Measurements from ENCODE around the gene TPI1. TPM values are rescaled to one million over a fixed set of nuclear protein-coding genes. Genes with fewer than 3 reads are reported as not detected.

The TPI1 gene
- total and polyA plus RNA-seq, 2 of the 8 experiments (the other 6 are each of a cell fraction or from before 2014, with no cell fraction given), result 910 to 3,018 TPM

GRCh38 chr12:6820166-6820565, 47.2 kb upstream of the TPI1 start:
- no peak overlapping the region for H3K27ac ChIP-seq (ENCODE audit: low read depth, low read length)
- H2BK12ac ChIP-seq (ENCODE audit: low read depth, low read length), result peak overlapping the region; percentile 50; the same call in 1 of the 2 replicates
- FAIRE-seq, result no peak
- H3K4me2 ChIP-seq (ENCODE audit: insufficient read depth in 1 of 2, low read depth in 2 of 2, low read length in 2 of 2), result peak overlapping the region; percentile 94; a peak in 1 of 4 replicates
- peak overlapping the region; percentile 30; the same call in 1 of the 2 replicates for H2BK5ac ChIP-seq (ENCODE audit: low read depth, low read length)
- H3K14ac ChIP-seq (ENCODE audit: insufficient read length), result no peak overlapping the region
- H3K79me2 ChIP-seq (ENCODE audit: control insufficient read depth in 1 of 2, insufficient read depth in 2 of 2, low read length in 2 of 2), result no peaks in the 10 kb centered on the region
- no peaks in the 10 kb centered on the region; the same call in 1 of the 2 replicates for H3K79me1 ChIP-seq (ENCODE audit: low read depth, low read length)
- peaks cover 4 to 51% (median 30%) of the 10 kb centered on the region in 4 experiments for H3K4me1 ChIP-seq (replicated peaks in 1 of 4; ENCODE audit: control insufficient read depth in 3 of 4, insufficient read depth in 4 of 4, low read length in 3 of 4)
- peaks cover 0 to 10% of the 10 kb centered on the region in 2 experiments for H4K20me1 ChIP-seq (replicated peaks in 1 of 2; ENCODE audit: control insufficient read depth in 1 of 2, insufficient read depth in 2 of 2, low read length in 2 of 2)
- peak overlapping the region; percentile 39 for H4K91ac ChIP-seq (replicated peaks; ENCODE audit: insufficient read length, low read length)
- H2BK20ac ChIP-seq (ENCODE audit: low read length), result peak overlapping the region; percentile 69; the same call in 1 of the 2 replicates
- no peak overlapping the region for H4K5ac ChIP-seq (ENCODE audit: insufficient read length, low read depth, low read length)
- H3K27me3 ChIP-seq (replicated peaks in 1 of 4; ENCODE audit: control insufficient read depth in 3 of 4, extremely low read depth in 1 of 4, insufficient read depth in 3 of 4, low read length in 3 of 4), result peaks cover 0 to 12% (median 9%) of the 10 kb centered on the region in 4 experiments; a peak in 6 of 7 replicates
- TF ChIP-seq KDM4A (IDR thresholded peaks at IDR 0.05; ENCODE audit: low read depth, low read length, severe bottlenecking) (no peak), TEAD4 (IDR thresholded peaks at IDR 0.05; ENCODE audit: low read depth, low read length) (no peak), BCL11A (IDR thresholded peaks at IDR 0.05; ENCODE audit: low read depth in 2 of 2, low read length in 2 of 2) (no peak), SRF (IDR thresholded peaks at IDR 0.05; ENCODE audit: low read depth, low read length) (no peak), BACH1 (IDR thresholded peaks at IDR 0.05; ENCODE audit: low read length) (no peak), MAX (IDR thresholded peaks at IDR 0.05) (no peak), SP4 (IDR thresholded peaks at IDR 0.05; ENCODE audit: low read length) (no peak), POLR2A (IDR thresholded peaks at IDR 0.05; ENCODE audit: control extremely low read depth in 1 of 2, low read depth in 2 of 2, low read length in 2 of 2) (no peak), SIN3A (conservative IDR thresholded peaks at IDR 0.05 in 1 of 2, IDR thresholded peaks at IDR 0.05 in 1 of 2; ENCODE audit: low read depth in 1 of 2, low read length in 2 of 2) (no peak), TAF7 (optimal IDR thresholded peaks at IDR 0.05; ENCODE audit: borderline replicate concordance, low read depth, low read length) (no peak)
- no peak overlapping the region for H3K9ac ChIP-seq (replicated peaks in 1 of 4; ENCODE audit: extremely low read depth in 1 of 4, low read depth in 3 of 4, low read length in 3 of 4)
- H3K23ac ChIP-seq (ENCODE audit: insufficient read length), result no peak overlapping the region
- POLR2A ChIA-PET (ENCODE audit: partially characterized antibody), result interaction anchor here (0.6 to 27.1 kb wide), 15 partner anchors 8 to 123 kb away, joined by 3 to 388 read pairs (median 4); partner anchors contain the start of genes C12orf57, CDCA3, GNB3 and MLF2
- H3K9me3 ChIP-seq (ENCODE audit: insufficient read depth in 2 of 2, low read depth in 1 of 2, low read length in 1 of 2), result peaks cover 0 to 2% of the 10 kb centered on the region in 2 experiments; a peak in 1 of 4 replicates
- H2BK120ac ChIP-seq (replicated peaks; ENCODE audit: low read depth, low read length), result no peak overlapping the region
- no peaks in the 10 kb centered on the region; a peak in 1 of 8 replicates for H3K36me3 ChIP-seq (ENCODE audit: control insufficient read depth in 2 of 4, insufficient read depth in 4 of 4, low read length in 3 of 4)
- H2BK15ac ChIP-seq (ENCODE audit: low read length), result peak overlapping the region; percentile 96; the same call in 1 of the 2 replicates
- no peak overlapping the region for H4K8ac ChIP-seq (ENCODE audit: extremely low read depth, insufficient read depth, low read length)
- H3K4me3 ChIP-seq (ENCODE audit: extremely low read depth in 1 of 4, insufficient read depth in 2 of 4, low read depth in 3 of 4, low read length in 4 of 4), result no peak overlapping the region
- no peak overlapping the region for H2AFZ ChIP-seq (ENCODE audit: low read length)
- peak overlapping the region; percentile 98 for H2AK5ac ChIP-seq (ENCODE audit: low read depth, low read length)
- CTCF ChIA-PET (ENCODE audit: partially characterized antibody), result interaction anchor here (0.5 to 23.7 kb wide), 6 partner anchors 16 to 373 kb away, joined by 3 to 532 read pairs (median 12); partner anchors contain the start of genes CD4, LAG3, MLF2 and PTMS
- 59% methylated on average over 5 of the region's 5 CpGs; no CpG with 5 or more reads in 1 of the 2 experiments for WGBS, 2 experiments (ENCODE audit: extremely low coverage in 1 of 2, insufficient coverage in 1 of 2, insufficient read length in 1 of 2, insufficient replicate concordance in 2 of 2, low coverage in 1 of 2, low lambda C conversion rate in 2 of 2, missing lambda C conversion rate in 1 of 2)
- no peak for DNase-seq (ENCODE audit: low read depth in 1 of 2, low spot score in 2 of 2)
- no peak overlapping the region for H3K56ac ChIP-seq (replicated peaks; ENCODE audit: insufficient read length, low read depth, low read length)
- no peak overlapping the region for H3K4ac ChIP-seq (replicated peaks; ENCODE audit: insufficient read length, low read depth, low read length)
- H3K23me2 ChIP-seq (ENCODE audit: low read depth, low read length), result peaks cover 26% of the 10 kb centered on the region
- 0 out of 2 replicates have a peak overlapping the region, but pooled peaks have one; percentile 51 for H3K18ac ChIP-seq (ENCODE audit: extremely low read depth, low read length)

Data from H1 (cell line).